HG02852 (cell line): ENCODE results near the gene CAPZA1.

ENCODE experiments used
- ATAC-seq: cut with Tn5 transposase; IDR thresholded peaks from one replicate; pipeline ENCODE4 v1.9.1; 2021; ENCODE audit warnings: mild to moderate bottlenecking, moderate library complexity; ENCODE audit not compliant: unreplicated experiment

CAPZA1 gene

DNA sequence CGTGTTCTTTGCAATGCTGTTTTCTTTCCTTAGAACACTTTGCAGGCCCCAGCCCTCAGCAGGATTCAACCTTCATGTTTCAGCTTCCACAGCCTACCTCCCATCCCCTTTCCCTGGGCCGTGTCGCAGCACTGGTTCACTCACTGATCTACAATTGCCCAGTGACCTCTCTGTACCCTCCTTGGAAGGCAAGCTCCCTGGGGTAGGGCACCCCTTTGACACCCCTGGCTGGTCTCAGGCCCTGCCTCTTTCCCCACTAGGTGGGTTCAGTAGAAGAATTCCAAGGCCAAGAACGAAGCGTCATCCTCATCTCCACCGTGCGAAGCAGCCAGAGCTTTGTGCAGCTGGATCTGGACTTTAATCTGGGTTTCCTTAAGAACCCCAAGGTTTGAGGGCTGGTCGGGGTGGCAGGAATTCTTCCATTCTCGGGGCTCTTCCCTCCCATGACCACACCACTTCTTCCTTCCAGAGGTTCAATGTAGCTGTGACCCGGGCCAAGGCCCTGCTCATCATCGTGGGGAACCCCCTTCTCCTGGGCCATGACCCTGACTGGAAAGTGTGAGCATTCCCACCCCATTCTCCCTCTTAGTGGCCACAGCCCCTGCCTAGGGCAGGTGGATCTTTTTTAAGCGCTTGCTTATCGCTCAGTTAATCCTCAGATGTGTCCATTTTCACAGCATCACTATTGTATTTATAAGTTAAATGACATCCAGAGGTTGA is 80.0 kb downstream of the CAPZA1 start:
- no peak for ATAC-seq

GRCh38 chr1:112700290-112701226 is 80.9 kb downstream of the CAPZA1 start:
- peak; percentile 38 for ATAC-seq

- ATAC-seq: no peak
These were observed 81.8 kb downstream of the CAPZA1 start for GRCh38 chr1:112701227-112702066.

DNA sequence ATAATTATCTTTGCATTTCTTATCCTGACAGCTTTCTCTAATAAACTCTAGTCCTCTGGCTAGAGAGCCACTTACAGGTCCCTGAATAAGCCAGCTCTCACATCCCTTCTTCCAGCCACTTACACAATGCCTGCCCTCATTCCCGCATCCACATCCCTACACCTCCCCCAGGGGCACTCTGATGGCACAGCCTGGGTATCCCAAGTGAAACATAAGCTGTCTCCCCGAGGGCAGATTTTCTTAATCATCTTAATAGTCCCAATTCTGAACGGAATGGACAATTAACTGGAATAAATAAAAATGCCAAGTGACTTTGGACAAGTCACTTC is 82.4 kb downstream of the CAPZA1 start:
- no peak for ATAC-seq

GRCh38 chr1:112702420-112703261 is 83.0 kb downstream of the CAPZA1 start:
- ATAC-seq: no peak

- no peak for ATAC-seq
These were observed 84.1 kb downstream of the CAPZA1 start for GRCh38 chr1:112703706-112704105.

- no peak for ATAC-seq
These were observed 84.8 kb downstream of the CAPZA1 start for GRCh38 chr1:112704391-112704933.

DNA sequence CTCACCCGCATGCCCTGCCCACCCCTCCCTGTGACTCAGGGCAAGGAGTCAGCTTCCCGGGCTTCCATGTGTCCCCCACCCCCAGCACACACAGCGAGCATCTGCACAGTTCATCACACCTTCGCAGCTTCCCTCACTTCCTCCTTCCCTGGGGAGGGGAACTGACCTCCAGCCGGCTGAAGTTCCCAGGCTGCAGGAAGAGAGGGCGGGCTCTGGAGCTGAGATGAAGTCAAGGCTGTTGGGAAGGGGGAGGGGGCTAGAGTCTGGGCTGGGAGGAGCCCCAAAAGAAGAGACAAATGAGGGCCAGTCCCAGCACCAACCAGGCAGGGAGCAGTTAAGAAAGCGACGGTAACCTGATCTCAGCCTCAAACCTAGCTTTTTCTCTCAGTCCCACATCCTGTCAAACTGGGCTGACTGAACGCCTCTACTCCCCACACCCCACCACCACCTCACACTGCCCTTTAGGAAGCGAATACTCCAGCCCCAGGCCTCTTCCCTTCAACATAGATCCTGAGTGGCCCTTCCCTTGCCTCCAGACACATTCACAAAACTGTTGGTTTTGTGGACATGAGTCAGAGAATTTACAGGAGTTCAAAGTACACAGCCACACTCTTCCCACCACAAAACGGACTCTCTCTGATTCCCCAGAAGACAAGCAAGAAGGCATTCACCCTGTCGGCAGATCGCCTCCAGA is 85.4 kb downstream of the CAPZA1 start:
- peak; percentile 62 for ATAC-seq

- peak; percentile 63 for ATAC-seq
These were observed 87.0 kb downstream of the CAPZA1 start, which contains the start of gene RHOC for GRCh38 chr1:112706505-112707220. TSS of gene RHOC (minus strand) at chr1:112707127. CDS start at chr1:112703799, 3,328 bp downstream.

DNA sequence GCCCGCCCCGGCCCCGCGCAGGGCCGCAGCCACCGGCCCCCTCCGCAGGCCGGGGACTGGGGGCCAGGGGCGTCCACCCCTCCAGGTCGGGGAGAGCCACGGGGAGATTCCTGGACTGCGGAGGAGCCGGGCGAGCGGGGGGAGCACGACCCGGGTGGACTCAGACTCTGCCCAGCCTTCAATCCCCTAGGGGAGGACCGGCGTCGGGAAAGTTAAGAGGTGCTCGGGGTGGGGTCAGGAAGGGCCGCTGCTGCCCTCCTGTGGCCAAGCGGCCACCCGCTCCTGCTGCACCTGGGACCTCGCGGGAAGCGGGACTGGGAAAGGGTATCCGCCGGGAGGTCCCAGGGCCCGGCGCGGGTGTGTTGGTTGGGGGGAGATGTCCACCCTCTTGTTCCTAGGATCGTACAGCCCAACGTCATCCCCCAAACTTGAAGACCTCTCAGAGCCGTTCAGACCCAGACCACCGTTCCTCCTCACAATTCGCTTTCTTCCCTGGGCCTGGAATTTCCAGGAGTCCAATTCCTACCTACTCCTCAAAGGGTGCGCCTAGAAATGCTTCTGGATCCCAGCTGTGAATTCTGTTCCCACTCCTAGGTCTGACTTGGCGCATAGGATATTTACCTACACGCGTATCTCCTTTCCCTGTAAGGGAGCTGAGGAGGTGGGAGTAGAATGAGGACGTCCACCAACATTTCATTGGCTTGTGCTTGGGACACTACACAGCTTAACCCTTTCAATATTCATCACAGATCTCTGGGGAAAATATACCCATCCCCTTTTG is 87.8 kb downstream of the CAPZA1 start:
- ATAC-seq: peak; percentile 63

DNA sequence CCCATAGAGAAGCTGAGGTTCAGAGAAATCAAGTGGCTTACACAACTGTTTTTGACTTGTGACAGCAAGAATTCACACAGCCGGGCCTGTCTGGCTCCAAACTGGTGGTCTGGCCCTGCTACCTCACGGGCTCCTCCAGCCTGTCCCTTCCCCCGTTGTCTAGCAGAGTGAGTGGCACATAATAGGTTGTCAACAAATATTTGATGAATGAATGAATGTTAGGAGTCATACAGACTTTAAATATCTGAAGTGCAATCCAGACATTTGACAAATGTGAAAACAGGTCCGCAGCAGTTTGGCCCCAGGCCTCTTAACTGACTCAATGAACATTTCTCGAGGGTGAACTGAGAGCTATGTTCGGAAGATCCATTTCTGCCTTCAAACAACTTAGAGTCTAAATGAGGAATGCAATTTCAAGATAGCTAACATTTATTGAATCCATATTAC is 88.4 kb downstream of the CAPZA1 start:
- ATAC-seq: no peak

GRCh38 chr1:112708489-112708888 is 88.9 kb downstream of the CAPZA1 start:
- no peak for ATAC-seq

DNA sequence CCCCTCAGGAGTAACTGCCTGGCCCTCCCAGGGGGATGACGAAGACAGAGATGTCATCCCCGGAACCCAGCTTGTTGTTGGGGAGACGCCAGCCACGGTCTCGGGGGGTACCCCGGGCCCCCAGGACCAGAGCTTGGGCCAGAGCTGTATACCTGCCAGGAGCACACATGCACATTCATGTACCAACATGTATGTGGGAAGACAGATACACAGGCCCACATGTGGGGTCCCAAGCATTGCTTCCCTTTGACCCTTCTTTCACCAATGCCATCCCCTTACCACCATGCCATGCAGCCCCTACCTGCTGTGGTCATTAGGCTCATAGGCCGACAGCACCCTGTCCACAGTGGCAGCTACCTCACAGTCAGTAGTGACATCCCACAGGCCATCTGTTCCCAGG is 90.5 kb downstream of the CAPZA1 start:
- ATAC-seq: no peak

- ATAC-seq: no peak
These were observed 91.0 kb downstream of the CAPZA1 start for GRCh38 chr1:112710586-112710985.

GRCh38 chr1:112711041-112711440 is 91.4 kb downstream of the CAPZA1 start:
- no peak for ATAC-seq

DNA sequence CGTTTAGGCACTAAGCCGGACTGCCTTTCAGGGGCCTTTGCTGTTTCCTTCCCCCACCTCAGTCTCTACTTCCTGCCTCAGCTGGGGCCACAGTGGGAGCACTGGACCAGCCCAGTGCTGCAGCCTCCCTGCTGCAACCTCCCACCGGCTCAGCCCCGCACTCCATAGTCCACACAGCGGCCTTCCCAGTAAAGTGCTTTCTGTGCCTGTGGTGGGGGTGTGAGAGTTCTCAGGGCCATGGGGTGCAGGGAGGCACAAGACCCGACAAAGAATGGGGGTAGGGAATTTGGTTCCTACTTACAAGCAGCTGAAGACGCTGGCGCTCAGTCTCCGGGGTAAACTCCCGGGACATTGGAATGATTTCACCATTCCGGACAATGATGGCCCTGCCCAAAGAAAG is 92.0 kb downstream of the CAPZA1 start:
- ATAC-seq: no peak

- no peak for ATAC-seq
These were observed 92.6 kb downstream of the CAPZA1 start for GRCh38 chr1:112712191-112712590.

DNA sequence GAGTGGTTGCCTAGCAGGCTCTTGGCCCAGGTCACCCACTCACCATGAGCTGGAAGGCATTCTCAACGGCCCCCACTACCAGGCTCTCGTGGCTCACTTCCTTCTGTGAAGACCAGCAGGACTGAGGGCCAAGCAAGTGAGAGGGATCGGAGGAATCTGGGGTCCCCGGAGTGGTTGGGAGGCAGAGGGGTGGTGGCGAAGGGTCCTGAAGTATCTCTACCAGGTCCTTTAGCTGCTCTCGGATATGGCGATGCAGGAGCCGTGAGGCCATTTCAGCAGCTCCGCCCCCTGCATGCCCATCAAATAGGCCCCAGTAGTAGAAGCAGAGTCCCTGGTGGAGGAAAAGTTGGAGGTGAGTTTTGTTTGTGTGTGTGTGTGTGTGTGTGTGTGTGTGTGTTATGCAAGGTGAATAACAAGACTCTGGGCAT is 93.1 kb downstream of the CAPZA1 start:
- no peak for ATAC-seq
